Liver (tissue), 9 donors: ENCODE data around the gene CHMP4A. TPM values are rescaled to one million over a fixed set of nuclear protein-coding genes. Genes with fewer than 3 reads are reported as not detected.

Source experiments
- DNase-seq: peaks from one replicate; pipeline ENCODE4 v3.0.0-alpha.2; 2017; ENCODE audit warnings: low spot score
- H3K27ac ChIP-seq, 2 donors: one replicate each; pipeline ENCODE4 v1.7.0; 2013; ENCODE audit warnings: inconsistent platforms in 2 of 2, low read length in 2 of 2, control low read depth in 1 of 2, low read depth in 1 of 2, mild to moderate bottlenecking in 1 of 2
- H3K27me3 ChIP-seq, 4 donors: one replicate each; pipeline versions ENCODE4 v1.6.1 to v1.7.0; 2013; ENCODE audit warnings: low read length in 3 of 4, inconsistent platforms in 1 of 4, mild to moderate bottlenecking in 1 of 4, moderate library complexity in 1 of 4; ENCODE audit not compliant: control insufficient read depth in 4 of 4, insufficient read depth in 4 of 4
- H3K36me3 ChIP-seq, 4 donors: one replicate each; pipeline versions ENCODE4 v1.6.1 to v1.7.0; 2013; ENCODE audit warnings: low read length in 3 of 4, mild to moderate bottlenecking in 3 of 4, low read depth in 1 of 4, moderate library complexity in 1 of 4; ENCODE audit not compliant: control insufficient read depth in 4 of 4, insufficient read depth in 3 of 4
- H3K4me1 ChIP-seq, 4 donors: one replicate each; pipeline versions ENCODE4 v1.6.1 to v1.7.0; 2013; ENCODE audit warnings: low read length in 3 of 4, mild to moderate bottlenecking in 3 of 4, moderate library complexity in 1 of 4; ENCODE audit not compliant: control insufficient read depth in 4 of 4, insufficient read depth in 4 of 4
- H3K4me3 ChIP-seq, 3 donors: one replicate each; pipeline versions ENCODE4 v1.6.1 to v1.7.0; 2013; ENCODE audit warnings: low read length in 3 of 3, control low read depth in 1 of 3, low read depth in 1 of 3, mild to moderate bottlenecking in 1 of 3
- H3K9ac ChIP-seq, 2 donors: one replicate each; pipeline ENCODE4 v1.7.0; 2013; ENCODE audit warnings: low read length in 2 of 2, mild to moderate bottlenecking in 2 of 2, moderate library complexity in 2 of 2, control low read depth in 1 of 2, low read depth in 1 of 2
- H3K9me3 ChIP-seq, 4 donors: one replicate each; pipeline versions ENCODE4 v1.6.1 to v1.7.0; 2013; ENCODE audit warnings: low read length in 3 of 4; ENCODE audit not compliant: control insufficient read depth in 4 of 4
- EGR1 ChIP-seq, 2 donors: IDR thresholded peaks; 2 replicates each; pipeline ENCODE4 v1.6.1; 2016 to 2018; ENCODE audit warnings: antibody characterized with exemption in 2 of 2, low read depth in 2 of 2
- FOXA1 ChIP-seq: IDR thresholded peaks from 2 replicates; pipeline ENCODE4 v1.6.1; 2016; ENCODE audit warnings: antibody characterized with exemption
- FOXA2 ChIP-seq: IDR thresholded peaks from 2 replicates; pipeline ENCODE4 v1.6.1; 2016; ENCODE audit warnings: antibody characterized with exemption
- GABPA ChIP-seq, 2 donors: IDR thresholded peaks in 1 of 2; conservative IDR thresholded peaks in 1 of 2; 2 replicates each; pipeline ENCODE4 v1.6.1; 2016; ENCODE audit warnings: antibody characterized with exemption in 2 of 2, mild to moderate bottlenecking in 1 of 2, moderate library complexity in 1 of 2
- HNF4A ChIP-seq, 2 donors: conservative IDR thresholded peaks; 2 replicates each; pipeline ENCODE4 v1.6.1; 2016; ENCODE audit warnings: antibody characterized with exemption in 2 of 2, mild to moderate bottlenecking in 2 of 2
- HNF4G ChIP-seq: IDR thresholded peaks from 2 replicates; pipeline ENCODE4 v1.6.1; 2016; ENCODE audit warnings: antibody characterized with exemption
- JUND ChIP-seq, 2 donors: IDR thresholded peaks; 2 replicates each; pipeline ENCODE4 v1.6.1; 2016; ENCODE audit warnings: antibody characterized with exemption in 2 of 2
- MAX ChIP-seq: IDR thresholded peaks from 2 replicates; pipeline ENCODE4 v1.6.1; 2016; ENCODE audit warnings: antibody characterized with exemption
- NR2F2 ChIP-seq: IDR thresholded peaks from 2 replicates; pipeline ENCODE4 v1.6.1; 2016; ENCODE audit warnings: antibody characterized with exemption
- RAD21 ChIP-seq, 2 donors: IDR thresholded peaks; 2 replicates each; pipeline ENCODE4 v1.6.1; 2016; ENCODE audit warnings: antibody characterized with exemption in 2 of 2, mild to moderate bottlenecking in 2 of 2
- REST ChIP-seq: IDR thresholded peaks from 2 replicates; pipeline ENCODE4 v1.6.1; 2016; ENCODE audit warnings: antibody characterized with exemption, mild to moderate bottlenecking
- RXRA ChIP-seq, 2 donors: IDR thresholded peaks; 2 replicates each; pipeline ENCODE4 v1.6.1; 2017 to 2018; ENCODE audit warnings: antibody characterized with exemption in 2 of 2, mild to moderate bottlenecking in 1 of 2
- SP1 ChIP-seq: IDR thresholded peaks from 2 replicates; pipeline ENCODE4 v1.6.1; 2018; ENCODE audit warnings: antibody characterized with exemption, mild to moderate bottlenecking
- TAF1 ChIP-seq: conservative IDR thresholded peaks from 2 replicates; pipeline ENCODE4 v1.6.1; 2016; ENCODE audit warnings: antibody characterized with exemption, mild to moderate bottlenecking
- YY1 ChIP-seq: IDR thresholded peaks from 2 replicates; pipeline ENCODE4 v1.6.1; 2016; ENCODE audit warnings: antibody characterized with exemption, mild to moderate bottlenecking
- WGBS: extraction: QIAGEN DNeasy Blood & Tissue Kit; methylation state at CpG from one replicate; pipeline ENCODE4 v1.1.7; 2013; 5-methylcytosine and 5-hydroxymethylcytosine counted together
- polyA plus RNA-seq, 2 donors: library from polyadenylated mRNA; stranded (reverse) in 1 of 2; unstranded in 1 of 2; fragments of 200-250 nt in 1 of 2; fragments of >200 nt in 1 of 2; fragmentation: Nextera tagmentation in 1 of 2; extraction: Ambion mirVana in 1 of 2; gene quantifications; one replicate each; pipeline versions ENCODE4 v1.2.1 to v1.2.3, GENCODE V29; 2013 to 2015
- total RNA-seq, 2 donors: library from RNA; depleted of rRNA; stranded (reverse); fragments of >200 nt; gene quantifications; one replicate each; pipeline ENCODE4 v1.2.3, GENCODE V29; 2014
- TF ChIP-seq, protein P1 (sequence below): IDR thresholded peaks from 2 replicates; pipeline ENCODE4 v1.6.1; 2016; ENCODE audit warnings: antibody characterized with exemption
- TF ChIP-seq, protein P2 (sequence below): fragments of 150-350 bp; IDR thresholded peaks from 2 replicates; pipeline ENCODE4 v1.5.1; 2017; ENCODE audit warnings: improper control_type of control experiment, low read depth, low read length; ENCODE audit not compliant: missing input control
- TF ChIP-seq, protein P3 (sequence below): IDR thresholded peaks from 2 replicates; pipeline ENCODE4 v1.6.1; 2016; ENCODE audit warnings: antibody characterized with exemption
- donor health status: healthy.
- donor health status: healthy.
- donor health status: healthy.
- donor health status: healthy.
- donor health status: healthy.

Gene CHMP4A
- total and polyA plus RNA-seq, 4 donors, result 14.6 to 38.7 (median 28.0) TPM

- no peak for TF ChIP-seq RXRA (IDR thresholded peaks at IDR 0.05)
- no peak for TF ChIP-seq JUND (IDR thresholded peaks at IDR 0.05)
- no peak for TF ChIP-seq SP1
- no peak for TF ChIP-seq FOXA1
- no peak for TF ChIP-seq YY1
- no peak for TF ChIP-seq MAX
- TF ChIP-seq, protein P1, sequence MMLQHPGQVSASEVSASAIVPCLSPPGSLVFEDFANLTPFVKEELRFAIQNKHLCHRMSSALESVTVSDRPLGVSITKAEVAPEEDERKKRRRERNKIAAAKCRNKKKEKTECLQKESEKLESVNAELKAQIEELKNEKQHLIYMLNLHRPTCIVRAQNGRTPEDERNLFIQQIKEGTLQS, result no peak
- TF ChIP-seq REST, result no peak
- TF ChIP-seq EGR1 (IDR thresholded peaks at IDR 0.05; ENCODE audit: low read depth in 2 of 2), result no peak
- no peak for TF ChIP-seq HNF4G
- TF ChIP-seq FOXA2, result no peak
- TF ChIP-seq TAF1, result no peak
- TF ChIP-seq GABPA (IDR thresholded peaks at IDR 0.05 in 1 of 2, conservative IDR thresholded peaks at IDR 0.05 in 1 of 2), result no peak
- no peak for TF ChIP-seq RAD21 (IDR thresholded peaks at IDR 0.05)
- TF ChIP-seq, protein P2, sequence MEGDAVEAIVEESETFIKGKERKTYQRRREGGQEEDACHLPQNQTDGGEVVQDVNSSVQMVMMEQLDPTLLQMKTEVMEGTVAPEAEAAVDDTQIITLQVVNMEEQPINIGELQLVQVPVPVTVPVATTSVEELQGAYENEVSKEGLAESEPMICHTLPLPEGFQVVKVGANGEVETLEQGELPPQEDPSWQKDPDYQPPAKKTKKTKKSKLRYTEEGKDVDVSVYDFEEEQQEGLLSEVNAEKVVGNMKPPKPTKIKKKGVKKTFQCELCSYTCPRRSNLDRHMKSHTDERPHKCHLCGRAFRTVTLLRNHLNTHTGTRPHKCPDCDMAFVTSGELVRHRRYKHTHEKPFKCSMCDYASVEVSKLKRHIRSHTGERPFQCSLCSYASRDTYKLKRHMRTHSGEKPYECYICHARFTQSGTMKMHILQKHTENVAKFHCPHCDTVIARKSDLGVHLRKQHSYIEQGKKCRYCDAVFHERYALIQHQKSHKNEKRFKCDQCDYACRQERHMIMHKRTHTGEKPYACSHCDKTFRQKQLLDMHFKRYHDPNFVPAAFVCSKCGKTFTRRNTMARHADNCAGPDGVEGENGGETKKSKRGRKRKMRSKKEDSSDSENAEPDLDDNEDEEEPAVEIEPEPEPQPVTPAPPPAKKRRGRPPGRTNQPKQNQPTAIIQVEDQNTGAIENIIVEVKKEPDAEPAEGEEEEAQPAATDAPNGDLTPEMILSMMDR, result no peak
- TF ChIP-seq HNF4A (conservative IDR thresholded peaks at IDR 0.05), result no peak
- TF ChIP-seq NR2F2, result no peak
- TF ChIP-seq, protein P3, sequence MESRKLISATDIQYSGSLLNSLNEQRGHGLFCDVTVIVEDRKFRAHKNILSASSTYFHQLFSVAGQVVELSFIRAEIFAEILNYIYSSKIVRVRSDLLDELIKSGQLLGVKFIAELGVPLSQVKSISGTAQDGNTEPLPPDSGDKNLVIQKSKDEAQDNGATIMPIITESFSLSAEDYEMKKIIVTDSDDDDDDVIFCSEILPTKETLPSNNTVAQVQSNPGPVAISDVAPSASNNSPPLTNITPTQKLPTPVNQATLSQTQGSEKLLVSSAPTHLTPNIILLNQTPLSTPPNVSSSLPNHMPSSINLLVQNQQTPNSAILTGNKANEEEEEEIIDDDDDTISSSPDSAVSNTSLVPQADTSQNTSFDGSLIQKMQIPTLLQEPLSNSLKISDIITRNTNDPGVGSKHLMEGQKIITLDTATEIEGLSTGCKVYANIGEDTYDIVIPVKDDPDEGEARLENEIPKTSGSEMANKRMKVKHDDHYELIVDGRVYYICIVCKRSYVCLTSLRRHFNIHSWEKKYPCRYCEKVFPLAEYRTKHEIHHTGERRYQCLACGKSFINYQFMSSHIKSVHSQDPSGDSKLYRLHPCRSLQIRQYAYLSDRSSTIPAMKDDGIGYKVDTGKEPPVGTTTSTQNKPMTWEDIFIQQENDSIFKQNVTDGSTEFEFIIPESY, result no peak
- WGBS, result 87% methylated on average over 16 of the region's 16 CpGs
- Histone ChIP-seq H3K9me3 (no peaks in the 10 kb centered on the region), H3K4me1 (no peaks in the 10 kb centered on the region), H3K27ac (no peak overlapping the region), H3K27me3 (no peaks in the 10 kb centered on the region), H3K4me3 (no peak overlapping the region), H3K36me3 (peaks cover 0 to 9% (median 0%) of the 10 kb centered on the region in 4 donors), H3K9ac (no peak overlapping the region)
- no peak for DNase-seq
Observed at GRCh38 chr14:24259282-24260025, 46.2 kb upstream of the CHMP4A start.
